AG04450 (cell line): Measurements from ENCODE around the gene DDRGK1. TPM values are rescaled to one million over a fixed set of nuclear protein-coding genes. Genes with fewer than 3 reads are reported as not detected.
A peak's percentile ranks its signal among the peaks of the same experiment; 100 is the strongest.

Experiments
- CTCF ChIA-PET: fragments of 300-600, 350-600 bp; formaldehyde crosslinking; extraction: SDS; loops from one replicate; lab custom pipeline; 2022; ENCODE audit warnings: antibody characterized with exemption, inconsistent platforms; lab: Charles Lee
- POLR2A ChIA-PET: fragments of 350-600 bp; formaldehyde crosslinking; extraction: SDS; loops from one replicate; lab custom pipeline; 2021; ENCODE audit warnings: antibody characterized with exemption, inconsistent platforms; lab: Yijun Ruan, JAX
- DNase-seq: peaks from one replicate; pipeline ENCODE4 v3.0.0-alpha.2; 2011; ENCODE audit warnings: low read depth, low spot score
- H3K27ac ChIP-seq: one replicate; pipeline ENCODE4 v1.5.1; 2012; ENCODE audit warnings: low read depth, low read length, control low read depth
- H3K27me3 ChIP-seq: one replicate; pipeline ENCODE4 v1.6.0; 2012; ENCODE audit warnings: low read length; ENCODE audit not compliant: control insufficient read depth, insufficient read depth
- H3K4me3 ChIP-seq: 2 replicates; pipeline ENCODE4 v1.5.1; 2011; ENCODE audit warnings: mild to moderate bottlenecking, low read depth, low read length, control low read depth
- H3K9me3 ChIP-seq: 2 replicates; pipeline ENCODE4 v1.5.1; 2012; ENCODE audit warnings: low read length; ENCODE audit not compliant: control insufficient read depth, insufficient read depth
- CTCF ChIP-seq: IDR thresholded peaks from 2 replicates; pipeline ENCODE4 v1.5.1; 2011; ENCODE audit warnings: low read depth, low read length, control low read depth, inconsistent platforms
- polyA plus RNA-seq: library from polyadenylated mRNA; depleted of rRNA; stranded (reverse); fragments of >200 nt; gene quantifications from 2 replicates; pipeline ENCODE4 v1.2.3, GENCODE V29; 2011

Gene DDRGK1
- polyA plus RNA-seq, 1 experiment = 24.7 TPM

- no peak for DNase-seq
- ChIA-PET CTCF (interaction anchor here (1.9 kb wide), 1 partner anchor 15 kb away, joined by 12 read pairs; no protein-coding TSS in a partner anchor), POLR2A (interaction anchor here (0.8 kb wide), 1 partner anchor 17 kb away, joined by 3 read pairs; no protein-coding TSS in a partner anchor)
- Histone ChIP-seq H3K27ac (no peak overlapping the region), H3K9me3 (no peaks in the 10 kb centered on the region; the same call in 1 of the 2 replicates), H3K4me3 (peak overlapping the region; percentile 97), H3K27me3 (no peaks in the 10 kb centered on the region)
- TF ChIP-seq CTCF = no peak
Measured at GRCh38 chr20:3202965-3203314, 1.5 kb downstream of the DDRGK1 start.

- ChIA-PET CTCF (no interaction called here), POLR2A (interaction anchor here (0.6 kb wide), 1 partner anchor 185 kb away, joined by 4 read pairs; no protein-coding TSS in a partner anchor)
- no peak for DNase-seq
- no peak overlapping the region for H3K27ac ChIP-seq
- no peaks in the 10 kb centered on the region; the same call in 1 of the 2 replicates for H3K9me3 ChIP-seq
- H3K4me3 ChIP-seq = no peak overlapping the region
- no peak for TF ChIP-seq CTCF
- H3K27me3 ChIP-seq = no peaks in the 10 kb centered on the region
Measured at GRCh38 chr20:3199976-3200755, 4.3 kb downstream of the DDRGK1 start.

GRCh38 chr20:3199206-3199605 lies 5.3 kb downstream of the DDRGK1 start:
- H3K27me3 ChIP-seq = no peaks in the 10 kb centered on the region
- no peak for DNase-seq
- ChIA-PET CTCF (no interaction called here), POLR2A (interaction anchor here (0.6 kb wide), 1 partner anchor 184 kb away, joined by 4 read pairs; no protein-coding TSS in a partner anchor)
- no peak for TF ChIP-seq CTCF
- no peak overlapping the region for H3K27ac ChIP-seq
- H3K4me3 ChIP-seq = no peak overlapping the region
- no peaks in the 10 kb centered on the region; the same call in 1 of the 2 replicates for H3K9me3 ChIP-seq

GRCh38 chr20:3195590-3196237 lies 8.8 kb downstream of the DDRGK1 start:
- no peak for DNase-seq

More at GRCh38 chr20:3195590-3196237, 8.8 kb downstream of the DDRGK1 start:
- no peaks in the 10 kb centered on the region for H3K9me3 ChIP-seq
- H3K27ac ChIP-seq = no peak overlapping the region
- no peak for TF ChIP-seq CTCF
- no peaks in the 10 kb centered on the region for H3K27me3 ChIP-seq
- POLR2A ChIA-PET = no interaction called here
- CTCF ChIA-PET = no interaction called here
- no peak overlapping the region for H3K4me3 ChIP-seq
